ENCODE measurements around the gene IER3.
A peak's percentile ranks its signal among the peaks of the same experiment; 100 is the strongest.
"Not testable (repeated sequence)": the region's sequence is repeated elsewhere in the genome, so short reads cannot be mapped to it uniquely, and the experiment has no call there.

Gene IER3

GRCh38 chr6:30763618-30764489, 19.5 kb upstream of the IER3 start:
- H3K27me3 ChIP-seq (ENCODE audit: low read depth), result no peaks in the 10 kb centered on the region
- H3K4me3 ChIP-seq, result peak overlapping the region; percentile 12
- DNase-seq (ENCODE audit: low spot score in 2 of 2), result peak; percentile 65 to 86
- H3K9me3 ChIP-seq, result no peaks in the 10 kb centered on the region
- peaks cover 28% of the 10 kb centered on the region for H3K4me1 ChIP-seq
- H3K36me3 ChIP-seq (replicated peaks), result no peaks in the 10 kb centered on the region
- in situ Hi-C loops (cut with MboI; ENCODE audit: low sequenced_read_pairs), result no loop called here

GRCh38 chr6:30763155-30763617, 18.8 kb upstream of the IER3 start:
- peaks cover 32% of the 10 kb centered on the region for H3K4me1 ChIP-seq
- no peaks in the 10 kb centered on the region for H3K9me3 ChIP-seq
- no peak overlapping the region for H3K4me3 ChIP-seq
- no peak for DNase-seq (ENCODE audit: low spot score in 2 of 2)
- H3K27me3 ChIP-seq (ENCODE audit: low read depth), result no peaks in the 10 kb centered on the region
- no peaks in the 10 kb centered on the region for H3K36me3 ChIP-seq (replicated peaks)
- in situ Hi-C loops (cut with MboI; ENCODE audit: low sequenced_read_pairs), result no loop called here

- DNase-seq (ENCODE audit: low spot score in 2 of 2), result no peak
- peaks cover 32% of the 10 kb centered on the region for H3K4me1 ChIP-seq
- no peaks in the 10 kb centered on the region for H3K9me3 ChIP-seq
- no peaks in the 10 kb centered on the region for H3K36me3 ChIP-seq (replicated peaks)
- in situ Hi-C loops (cut with MboI; ENCODE audit: low sequenced_read_pairs), result no loop called here
- no peaks in the 10 kb centered on the region for H3K27me3 ChIP-seq (ENCODE audit: low read depth)
- no peak overlapping the region for H3K4me3 ChIP-seq
These were observed 17.6 kb upstream of the IER3 start for GRCh38 chr6:30761791-30762429.

- no peaks in the 10 kb centered on the region for H3K36me3 ChIP-seq (replicated peaks)
- H3K4me1 ChIP-seq, result peaks cover 30% of the 10 kb centered on the region
- in situ Hi-C loops (cut with MboI; ENCODE audit: low sequenced_read_pairs), result no loop called here
- H3K4me3 ChIP-seq, result no peak overlapping the region
- no peaks in the 10 kb centered on the region for H3K27me3 ChIP-seq (ENCODE audit: low read depth)
- no peaks in the 10 kb centered on the region for H3K9me3 ChIP-seq
- DNase-seq (ENCODE audit: low spot score in 2 of 2), result no peak
These were observed 16.2 kb upstream of the IER3 start for GRCh38 chr6:30760549-30760948.

GRCh38 chr6:30759575-30760239, 15.4 kb upstream of the IER3 start:
- H3K36me3 ChIP-seq (replicated peaks), result no peaks in the 10 kb centered on the region
- no peak overlapping the region for H3K4me3 ChIP-seq
- no peak for DNase-seq (ENCODE audit: low spot score in 2 of 2)
- no peaks in the 10 kb centered on the region for H3K27me3 ChIP-seq (ENCODE audit: low read depth)
- in situ Hi-C loops (cut with MboI; ENCODE audit: low sequenced_read_pairs), result no loop called here
- no peaks in the 10 kb centered on the region for H3K9me3 ChIP-seq
- peaks cover 22% of the 10 kb centered on the region for H3K4me1 ChIP-seq

GRCh38 chr6:30757261-30757904, 13.0 kb upstream of the IER3 start:
- Histone ChIP-seq H3K27me3 (ENCODE audit: low read depth) (no peaks in the 10 kb centered on the region), H3K4me1 (peaks cover 9% of the 10 kb centered on the region), H3K36me3 (replicated peaks) (no peaks in the 10 kb centered on the region), H3K4me3 (no peak overlapping the region), H3K9me3 (no peaks in the 10 kb centered on the region)
- in situ Hi-C loops (cut with MboI; ENCODE audit: low sequenced_read_pairs), result no loop called here
- DNase-seq (ENCODE audit: low spot score in 2 of 2), result no peak

- H3K9me3 ChIP-seq; H3K4me3 ChIP-seq; in situ Hi-C loops (cut with MboI; ENCODE audit: low sequenced_read_pairs); H3K4me1 ChIP-seq; H3K27me3 ChIP-seq (ENCODE audit: low read depth); DNase-seq (ENCODE audit: low spot score in 2 of 2); H3K36me3 ChIP-seq (replicated peaks): not testable (repeated sequence)
These were observed 12.2 kb upstream of the IER3 start for GRCh38 chr6:30756405-30757003.

GRCh38 chr6:30754631-30755030, 10.3 kb upstream of the IER3 start:
- no peak for DNase-seq (ENCODE audit: low spot score in 2 of 2)

GRCh38 chr6:30752157-30752927, 8.0 kb upstream of the IER3 start:
- no peaks in the 10 kb centered on the region for H3K9me3 ChIP-seq
- H3K4me3 ChIP-seq, result no peak overlapping the region
- peak in 1 of 2 experiments; percentile 46 for DNase-seq (ENCODE audit: low spot score in 2 of 2)
- H3K27me3 ChIP-seq (ENCODE audit: low read depth), result no peaks in the 10 kb centered on the region
- no peaks in the 10 kb centered on the region for H3K36me3 ChIP-seq (replicated peaks)
- H3K4me1 ChIP-seq, result no peaks in the 10 kb centered on the region
- in situ Hi-C loops (cut with MboI; ENCODE audit: low sequenced_read_pairs), result no loop called here

More at GRCh38 chr6:30754631-30755030, 10.3 kb upstream of the IER3 start:
- Histone ChIP-seq H3K4me3 (no peak overlapping the region), H3K36me3 (replicated peaks) (no peaks in the 10 kb centered on the region), H3K9me3 (no peaks in the 10 kb centered on the region), H3K4me1 (peaks cover 9% of the 10 kb centered on the region), H3K27me3 (ENCODE audit: low read depth) (no peaks in the 10 kb centered on the region)
- in situ Hi-C loops (cut with MboI; ENCODE audit: low sequenced_read_pairs), result no loop called here

GRCh38 chr6:30750379-30750668, 6.0 kb upstream of the IER3 start:
- Histone ChIP-seq H3K9me3 (no peaks in the 10 kb centered on the region), H3K27me3 (ENCODE audit: low read depth) (no peaks in the 10 kb centered on the region), H3K4me1 (0 out of 2 replicates have a peak, but pooled peaks cover 3% of the 10 kb centered on the region), H3K36me3 (replicated peaks) (no peaks in the 10 kb centered on the region), H3K4me3 (no peak overlapping the region)
- DNase-seq (ENCODE audit: low spot score in 2 of 2), result no peak
- in situ Hi-C loops (cut with MboI; ENCODE audit: low sequenced_read_pairs), result no loop called here

- DNase-seq (ENCODE audit: low spot score in 2 of 2), result no peak
- no peak overlapping the region for H3K4me3 ChIP-seq
- no peaks in the 10 kb centered on the region for H3K27me3 ChIP-seq (ENCODE audit: low read depth)
- H3K36me3 ChIP-seq (replicated peaks), result no peaks in the 10 kb centered on the region
- no peaks in the 10 kb centered on the region for H3K9me3 ChIP-seq
- peaks cover 7% of the 10 kb centered on the region for H3K4me1 ChIP-seq
- in situ Hi-C loops (cut with MboI; ENCODE audit: low sequenced_read_pairs), result loop anchor here (10.0 kb wide), 1 partner anchor 325 kb away; no protein-coding TSS in a partner anchor
These were observed 5.4 kb upstream of the IER3 start for GRCh38 chr6:30749554-30750378.

GRCh38 chr6:30748851-30749540, 4.6 kb upstream of the IER3 start:
- Histone ChIP-seq H3K4me3 (no peak overlapping the region), H3K9me3 (no peaks in the 10 kb centered on the region), H3K27me3 (ENCODE audit: low read depth) (no peaks in the 10 kb centered on the region), H3K36me3 (replicated peaks) (no peaks in the 10 kb centered on the region), H3K4me1 (peaks cover 7% of the 10 kb centered on the region)
- in situ Hi-C loops (cut with MboI; ENCODE audit: low sequenced_read_pairs), result loop anchor here (10.0 kb wide), 1 partner anchor 326 kb away; no protein-coding TSS in a partner anchor
- no peak for DNase-seq (ENCODE audit: low spot score in 2 of 2)
